Measurements from ENCODE around the gene COPG1. TPM values are rescaled to one million over a fixed set of nuclear protein-coding genes. Genes with fewer than 3 reads are reported as not detected.

The COPG1 gene
- total and polyA plus RNA-seq, 9 of the 15 experiments (the other 6 are each of a cell fraction or from before 2014, with no cell fraction given): 40.3 to 105 (median 62.4) TPM

GRCh38 chr3:129230311-129231019 lies 18.9 kb upstream of the COPG1 start (continued):
- 0 out of 2 replicates have a peak, but pooled peaks have one; percentile 28 for TF ChIP-seq CUX1 (CRISPR knock-in tag; IDR thresholded peaks at IDR 0.05)
- no peak for TF ChIP-seq HDAC3 (IDR thresholded peaks at IDR 0.05; ENCODE audit: borderline replicate concordance, partially characterized antibody)
- TF ChIP-seq KLF1 (tag; IDR thresholded peaks at IDR 0.05): no peak
- 0 out of 2 replicates have a peak, but pooled peaks have one; percentile 7 for TF ChIP-seq MYC (IDR thresholded peaks at IDR 0.05; ENCODE audit: low read depth, low read length)
- no peak for TF ChIP-seq MYC (CRISPR knock-in tag; IDR thresholded peaks at IDR 0.05; ENCODE audit: borderline replicate concordance, low read depth)
- TF ChIP-seq NFIX (CRISPR knock-in tag; IDR thresholded peaks at IDR 0.05; ENCODE audit: low read depth): no peak
- TF ChIP-seq ZNF324 (CRISPR knock-in tag; IDR thresholded peaks at IDR 0.05): no peak
- TF ChIP-seq DLX4 (CRISPR knock-in tag; IDR thresholded peaks at IDR 0.05): no peak
- no peak for TF ChIP-seq XRCC3 (IDR thresholded peaks at IDR 0.05)
- peak; percentile 86 for TF ChIP-seq PKNOX1 (IDR thresholded peaks at IDR 0.05)
- no peak for TF ChIP-seq CHD4 (IDR thresholded peaks at IDR 0.05; ENCODE audit: insufficient read depth, insufficient replicate concordance, low read depth, low read length, poor library complexity, severe bottlenecking)
- no peak for TF ChIP-seq PBX2 (CRISPR knock-in tag; IDR thresholded peaks at IDR 0.05; ENCODE audit: low read depth)
- TF ChIP-seq PBX2 (tag; conservative IDR thresholded peaks at IDR 0.05; ENCODE audit: low read depth): peak; percentile 37; the same call in 1 of the 2 replicates
- no peak for TF ChIP-seq PML (IDR thresholded peaks at IDR 0.05; ENCODE audit: low read length)
- TF ChIP-seq MCM5 (IDR thresholded peaks at IDR 0.05; ENCODE audit: low read depth): no peak
- TF ChIP-seq ZBTB12 (CRISPR knock-in tag; IDR thresholded peaks at IDR 0.05): no peak
- no peak for TF ChIP-seq CC2D1A (IDR thresholded peaks at IDR 0.05)

All from K562 (cell line).